Parathyroid adenoma (tissue), 2 donors: ENCODE measurements around the gene TNK1.

Experiments
- H2AFZ ChIP-seq: fragments of 300-600 bp; sonication (generic); one replicate; pipeline ENCODE4 v1.7.0; 2017; ENCODE audit warnings: antibody characterized with exemption, mild to moderate bottlenecking
- H3K27ac ChIP-seq: fragments of 300-600 bp; sonication (generic); one replicate; pipeline ENCODE4 v1.7.0; 2017
- H3K27me3 ChIP-seq: fragments of 300-600 bp; sonication (generic); one replicate; pipeline ENCODE4 v1.7.0; 2017; ENCODE audit warnings: low read length; ENCODE audit not compliant: control insufficient read depth, insufficient read depth
- H3K36me3 ChIP-seq: fragments of 300-600 bp; sonication (generic); one replicate; pipeline ENCODE4 v1.7.0; 2017; ENCODE audit warnings: low read length; ENCODE audit not compliant: control insufficient read depth, insufficient read depth
- H3K4me1 ChIP-seq: fragments of 300-600 bp; sonication (generic); one replicate; pipeline ENCODE4 v1.7.0; 2017; ENCODE audit warnings: control low read depth
- H3K4me2 ChIP-seq: fragments of 300-600 bp; sonication (generic); one replicate; pipeline ENCODE4 v1.7.0; 2017; ENCODE audit warnings: low read length
- H3K4me3 ChIP-seq: fragments of 300-600 bp; sonication (generic); one replicate; pipeline ENCODE4 v1.7.0; 2017; ENCODE audit warnings: low read depth, low read length
- H3K79me2 ChIP-seq: fragments of 300-600 bp; sonication (generic); one replicate; pipeline ENCODE4 v1.7.0; 2017; ENCODE audit warnings: control low read depth
- H3K9ac ChIP-seq: fragments of 300-600 bp; sonication (generic); one replicate; pipeline ENCODE4 v1.7.0; 2017; ENCODE audit warnings: mild to moderate bottlenecking
- H3K9me3 ChIP-seq: fragments of 300-600 bp; sonication (generic); one replicate; pipeline ENCODE4 v1.7.0; 2017; ENCODE audit warnings: low read length; ENCODE audit not compliant: control insufficient read depth
- CTCF ChIP-seq: fragments of 300-600 bp; sonication (generic); IDR thresholded peaks from one replicate; pipeline ENCODE4 v1.7.0; 2017; ENCODE audit warnings: antibody characterized with exemption, mild to moderate bottlenecking
- donor health status: primary hyperparathyroidism.

The TNK1 gene

DNA sequence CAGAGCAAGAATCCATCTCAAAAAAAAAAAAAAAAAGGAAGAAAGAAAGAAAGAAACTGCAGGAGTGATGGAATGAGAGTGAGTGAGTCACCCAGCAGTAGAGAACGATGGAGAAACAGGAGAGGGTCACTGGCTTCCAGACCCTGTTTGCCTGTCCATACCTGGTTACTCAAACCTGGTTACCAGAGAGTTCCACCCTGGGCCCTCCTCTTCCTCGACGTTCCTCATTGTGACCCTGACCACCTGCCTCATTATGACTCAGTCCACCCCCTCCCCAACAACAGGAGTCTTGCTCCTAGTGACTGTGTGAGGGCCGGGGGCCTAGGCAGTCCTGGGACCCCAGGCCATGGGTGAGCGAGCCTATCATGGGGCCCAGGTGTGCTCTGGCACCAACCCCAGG is 47.7 kb downstream of the TNK1 start, which contains the start of gene SPEM3:
SPEM3 (plus strand) TSS at position 301 of the 400 bp plus-strand sequence; CDS start at position 347, 46 bp downstream.
- no peak for TF ChIP-seq CTCF
- H3K4me2 ChIP-seq: no peak within 1 kb of the TSS
- no peak within 1 kb of the TSS for H3K27ac ChIP-seq
- H3K36me3 ChIP-seq: no peaks in the 10 kb centered on the region
- no peak within 1 kb of the TSS for H3K4me3 ChIP-seq
- no peaks in the 10 kb centered on the region for H3K4me1 ChIP-seq
- H3K9ac ChIP-seq: no peak within 1 kb of the TSS
- no peaks in the 10 kb centered on the region for H3K27me3 ChIP-seq
- no peak within 1 kb of the TSS for H2AFZ ChIP-seq
- no peaks in the 10 kb centered on the region for H3K79me2 ChIP-seq
- no peaks in the 10 kb centered on the region for H3K9me3 ChIP-seq

GRCh38 chr17:7429722-7430121 is 48.8 kb downstream of the TNK1 start:
- Histone ChIP-seq H3K36me3 (no peaks in the 10 kb centered on the region), H2AFZ (no peak overlapping the region), H3K79me2 (no peaks in the 10 kb centered on the region), H3K4me1 (no peaks in the 10 kb centered on the region), H3K9me3 (no peaks in the 10 kb centered on the region), H3K4me3 (no peak overlapping the region), H3K27me3 (no peaks in the 10 kb centered on the region), H3K9ac (no peak overlapping the region), H3K27ac (no peak overlapping the region), H3K4me2 (no peak overlapping the region)
- no peak for TF ChIP-seq CTCF

GRCh38 chr17:7431231-7431630 is 50.3 kb downstream of the TNK1 start:
- H3K79me2 ChIP-seq: no peaks in the 10 kb centered on the region
- H3K27me3 ChIP-seq: no peaks in the 10 kb centered on the region
- no peak overlapping the region for H3K4me3 ChIP-seq
- H3K4me1 ChIP-seq: no peaks in the 10 kb centered on the region
- H3K4me2 ChIP-seq: no peak overlapping the region
- no peak overlapping the region for H3K27ac ChIP-seq
- no peak overlapping the region for H3K9ac ChIP-seq
- no peaks in the 10 kb centered on the region for H3K36me3 ChIP-seq
- H3K9me3 ChIP-seq: no peaks in the 10 kb centered on the region
- no peak overlapping the region for H2AFZ ChIP-seq
- no peak for TF ChIP-seq CTCF

- no peaks in the 10 kb centered on the region for H3K27me3 ChIP-seq
- no peak for TF ChIP-seq CTCF
- H3K79me2 ChIP-seq: no peaks in the 10 kb centered on the region
- no peak overlapping the region for H3K4me3 ChIP-seq
- H3K36me3 ChIP-seq: no peaks in the 10 kb centered on the region
- H3K9me3 ChIP-seq: no peaks in the 10 kb centered on the region
- no peak overlapping the region for H3K27ac ChIP-seq
- no peak overlapping the region for H3K9ac ChIP-seq
- H3K4me1 ChIP-seq: no peaks in the 10 kb centered on the region
- H3K4me2 ChIP-seq: no peak overlapping the region
- H2AFZ ChIP-seq: no peak overlapping the region
Observed at GRCh38 chr17:7432296-7432695, 51.4 kb downstream of the TNK1 start.
